HL-60 (cell line): Measurements from ENCODE around the gene KRTAP5-4.
A peak's percentile ranks its signal among the peaks of the same experiment; 100 is the strongest.

Experiments
- DNase-seq, 2 experiments: peaks; one replicate each; pipeline ENCODE4 v3.0.0-alpha.2; 2010 to 2020; ENCODE audit warnings: low read depth in 1 of 2, low spot score in 1 of 2
- H3K27ac ChIP-seq: fragments of 250-450 bp; sonication (Bioruptor Pico); replicated peaks from 2 replicates; pipeline ENCODE4 v1.5.1; 2020; ENCODE audit warnings: mild to moderate bottlenecking, moderate library complexity
- H3K27me3 ChIP-seq: fragments of 250-450 bp; sonication (Bioruptor Pico); 2 replicates; pipeline ENCODE4 v1.5.1; 2021; ENCODE audit warnings: mild to moderate bottlenecking, moderate library complexity; ENCODE audit not compliant: insufficient read depth, poor library complexity, severe bottlenecking
- H3K4me3 ChIP-seq: replicated peaks from 2 replicates; pipeline ENCODE4 v1.5.1; 2011; ENCODE audit warnings: mild to moderate bottlenecking, control low read depth, low read length; ENCODE audit not compliant: insufficient read depth
- CTCF ChIP-seq: IDR thresholded peaks from one replicate; pipeline ENCODE4 v1.5.1; 2011; ENCODE audit warnings: low read length, control low read depth, inconsistent platforms; ENCODE audit not compliant: insufficient read depth
- GABPA ChIP-seq: IDR thresholded peaks from 2 replicates; pipeline ENCODE4 v1.6.1; 2012; ENCODE audit warnings: low read depth
- POLR2AphosphoS5 ChIP-seq: IDR thresholded peaks from 2 replicates; pipeline ENCODE4 v1.6.1; 2012; ENCODE audit warnings: low read depth
- REST ChIP-seq: IDR thresholded peaks from 2 replicates; pipeline ENCODE4 v1.6.1; 2012; ENCODE audit warnings: low read depth; ENCODE audit not compliant: insufficient replicate concordance
- SPI1 ChIP-seq: IDR thresholded peaks from 2 replicates; pipeline ENCODE4 v1.6.1; 2012; ENCODE audit warnings: low read depth, mild to moderate bottlenecking, borderline replicate concordance

KRTAP5-4 gene

GRCh38 chr11:1642288-1643145 lies 20.6 kb upstream of the KRTAP5-4 start:
- no peak for DNase-seq
- TF ChIP-seq SPI1 (no peak), GABPA (no peak)
- no peak overlapping the region for H3K4me3 ChIP-seq
- no peak overlapping the region for H3K27ac ChIP-seq
- peaks cover 6% of the 10 kb centered on the region for H3K27me3 ChIP-seq

GRCh38 chr11:1641096-1641495 lies 19.2 kb upstream of the KRTAP5-4 start:
- TF ChIP-seq CTCF (no peak), REST (no peak), SPI1 (no peak), GABPA (no peak), POLR2AphosphoS5 (no peak)
- peaks cover 11% of the 10 kb centered on the region for H3K27me3 ChIP-seq
- H3K27ac ChIP-seq: no peak overlapping the region
- no peak overlapping the region for H3K4me3 ChIP-seq
- DNase-seq: no peak

GRCh38 chr11:1640076-1640946 lies 18.4 kb upstream of the KRTAP5-4 start:
- peak in 1 of 2 experiments; percentile 8 for DNase-seq
- Histone ChIP-seq H3K4me3 (no peak overlapping the region), H3K27ac (no peak overlapping the region), H3K27me3 (peaks cover 9% of the 10 kb centered on the region)
- no peak for TF ChIP-seq GABPA
- TF ChIP-seq REST: no peak
- no peak for TF ChIP-seq POLR2AphosphoS5
- TF ChIP-seq SPI1: no peak
- peak; percentile 71 for TF ChIP-seq CTCF

- no peak for TF ChIP-seq GABPA
- TF ChIP-seq POLR2AphosphoS5: no peak
- TF ChIP-seq CTCF: no peak
- no peak for TF ChIP-seq REST
- TF ChIP-seq SPI1: no peak
- H3K27ac ChIP-seq: no peak overlapping the region
- H3K27me3 ChIP-seq: peaks cover 9% of the 10 kb centered on the region
- no peak overlapping the region for H3K4me3 ChIP-seq
- no peak for DNase-seq
These were observed 17.7 kb upstream of the KRTAP5-4 start for GRCh38 chr11:1639666-1640065.
